Chondrocyte (in vitro differentiated cells): ENCODE results near the gene BHMT2. TPM values are rescaled to one million over a fixed set of nuclear protein-coding genes. Genes with fewer than 3 reads are reported as not detected.
A peak's percentile ranks its signal among the peaks of the same experiment; 100 is the strongest.

Experiments used
- DNase-seq: peaks from one replicate; pipeline ENCODE4 v3.0.0; 2021; ENCODE audit warnings: mixed read lengths, low spot score
- H3K27ac Mint-ChIP-seq: one replicate; pipeline ENCODE4 v1.8.0; 2021; ENCODE audit warnings: mild to moderate bottlenecking, moderate library complexity, mixed read lengths; ENCODE audit not compliant: unreplicated experiment
- H3K27me3 Mint-ChIP-seq: 2 replicates; pipeline ENCODE4 v1.8.0; 2021; ENCODE audit warnings: low read depth, mixed read lengths
- H3K36me3 Mint-ChIP-seq: 2 replicates; pipeline ENCODE4 v1.8.0; 2021; ENCODE audit warnings: low read depth, mixed read lengths
- H3K4me1 Mint-ChIP-seq: 2 replicates; pipeline ENCODE4 v1.8.0; 2021; ENCODE audit warnings: low read depth, mild to moderate bottlenecking, mixed read lengths
- H3K4me3 Mint-ChIP-seq: one replicate; pipeline ENCODE4 v1.8.0; 2021; ENCODE audit warnings: mild to moderate bottlenecking, moderate library complexity, mixed read lengths; ENCODE audit not compliant: unreplicated experiment
- H3K9me3 Mint-ChIP-seq: 2 replicates; pipeline ENCODE4 v1.8.0; 2021; ENCODE audit warnings: low read depth, mixed read lengths
- CTCF ChIP-seq: fragments of 200-600 bp; sonication (generic); IDR thresholded peaks from 2 replicates; pipeline ENCODE4 v1.5.0; 2021; ENCODE audit warnings: antibody characterized with exemption, mild to moderate bottlenecking, moderate library complexity
- total RNA-seq: library from RNA; stranded (reverse); gene quantifications from 3 replicates; pipeline ENCODE4 v1.2.1, GENCODE V29; 2021

Gene BHMT2
- total RNA-seq, 1 donor from 2014 or later: not detected

GRCh38 chr5:79108086-79108485 lies 38.5 kb downstream of the BHMT2 start:
- DNase-seq: no peak
- Mint-ChIP-seq H3K9me3 (no peaks in the 10 kb centered on the region), H3K4me1 (peaks cover 37% of the 10 kb centered on the region), H3K27me3 (peaks cover 29% of the 10 kb centered on the region), H3K27ac (no peak overlapping the region), H3K4me3 (peak overlapping the region; percentile 24), H3K36me3 (peaks cover 2% of the 10 kb centered on the region)
- TF ChIP-seq CTCF: no peak

- Mint-ChIP-seq H3K4me3 (no peak overlapping the region), H3K9me3 (no peaks in the 10 kb centered on the region), H3K27me3 (peaks cover 32% of the 10 kb centered on the region), H3K36me3 (peaks cover 2% of the 10 kb centered on the region), H3K4me1 (peaks cover 37% of the 10 kb centered on the region), H3K27ac (no peak overlapping the region)
- no peak for DNase-seq
- no peak for TF ChIP-seq CTCF
Observed at GRCh38 chr5:79108792-79109191, 39.2 kb downstream of the BHMT2 start.

- peaks cover 33% of the 10 kb centered on the region for H3K27me3 Mint-ChIP-seq
- peak; percentile 60 for TF ChIP-seq CTCF
- no peak overlapping the region for H3K27ac Mint-ChIP-seq
- H3K4me3 Mint-ChIP-seq: no peak overlapping the region
- peaks cover 4% of the 10 kb centered on the region for H3K36me3 Mint-ChIP-seq
- no peaks in the 10 kb centered on the region for H3K9me3 Mint-ChIP-seq
- H3K4me1 Mint-ChIP-seq: peaks cover 37% of the 10 kb centered on the region
- no peak for DNase-seq
Observed at GRCh38 chr5:79109527-79110492, 40.2 kb downstream of the BHMT2 start.

- Mint-ChIP-seq H3K36me3 (peaks cover 8% of the 10 kb centered on the region), H3K27me3 (peaks cover 37% of the 10 kb centered on the region), H3K4me1 (peaks cover 37% of the 10 kb centered on the region), H3K4me3 (peak within 1 kb of the TSS; percentile 55), H3K27ac (no peak within 1 kb of the TSS), H3K9me3 (no peaks in the 10 kb centered on the region)
- no peak for DNase-seq
- no peak for TF ChIP-seq CTCF
Observed at GRCh38 chr5:79111387-79111959, 41.9 kb downstream of the BHMT2 start, which contains the start of gene BHMT. Gene BHMT, plus strand, starts transcription at chr5:79111809. Its CDS starts 77 bp downstream, at chr5:79111886.

GRCh38 chr5:79111960-79112702 lies 42.6 kb downstream of the BHMT2 start:
- no peaks in the 10 kb centered on the region for H3K9me3 Mint-ChIP-seq

More at GRCh38 chr5:79111960-79112702, 42.6 kb downstream of the BHMT2 start:
- Mint-ChIP-seq H3K36me3 (peaks cover 8% of the 10 kb centered on the region), H3K4me3 (peak overlapping the region; percentile 55), H3K4me1 (peaks cover 34% of the 10 kb centered on the region), H3K27ac (no peak overlapping the region), H3K27me3 (peaks cover 37% of the 10 kb centered on the region)
- peak; percentile 31 for TF ChIP-seq CTCF
- DNase-seq: no peak
